Hematopoietic multipotent progenitor cell treated with erythropoietin and hydrocortisone succinate and interleukin-3 and kit ligand, for 6 days (in vitro differentiated cells): ENCODE measurements around the gene PPP1R12C.

ENCODE experiments used
- DNase-seq: peaks from one replicate; pipeline ENCODE4 v3.0.0-alpha.2; 2015

Gene PPP1R12C

GRCh38 chr19:55041627-55042343, 75.7 kb downstream of the PPP1R12C start:
- peak; percentile 52 for DNase-seq

DNA sequence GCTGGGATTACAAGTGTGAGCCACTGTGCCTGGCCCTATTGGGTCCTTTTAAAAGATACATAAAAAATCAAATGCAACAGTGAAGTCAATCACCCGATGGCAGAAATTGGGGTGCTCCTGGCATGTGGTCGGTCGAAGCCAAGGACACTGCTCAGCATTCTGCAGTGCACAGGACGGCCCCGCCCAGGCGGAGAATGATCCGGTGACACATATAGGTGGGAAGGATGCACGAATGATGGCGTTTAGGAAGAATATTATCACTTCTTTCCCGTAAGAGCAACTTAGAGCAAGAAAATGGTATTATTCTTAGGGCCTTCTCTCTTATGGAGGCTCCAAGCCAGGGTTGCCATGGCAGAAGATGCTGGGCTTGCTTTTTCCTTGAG, 76.2 kb downstream of the PPP1R12C start:
- no peak for DNase-seq
